HG02885 (cell line): ENCODE measurements around the gene GAGE13.
A peak's percentile ranks its signal among the peaks of the same experiment; 100 is the strongest.
"Not testable (repeated sequence)": the region's sequence is repeated elsewhere in the genome, so short reads cannot be mapped to it uniquely, and the experiment has no call there.

Source experiments
- ATAC-seq: cut with Tn5 transposase; IDR thresholded peaks from one replicate; pipeline ENCODE4 v1.9.1; 2021; ENCODE audit warnings: mild to moderate bottlenecking; ENCODE audit not compliant: unreplicated experiment, poor library complexity

The GAGE13 gene

GRCh38 chrX:49331282-49331681 is at the start of gene GAGE13:
GAGE13 (plus strand) TSS chrX:49331582; CDS start chrX:49332738, 1,156 bp downstream.
- ATAC-seq: not testable (repeated sequence)

GRCh38 chrX:49282647-49283011 is 48.8 kb upstream of the GAGE13 start:
- no peak for ATAC-seq

- no peak for ATAC-seq
Measured at GRCh38 chrX:49284212-49284611, 47.2 kb upstream of the GAGE13 start.

- ATAC-seq: no peak
Measured at GRCh38 chrX:49286136-49286535, 45.2 kb upstream of the GAGE13 start.

- no peak for ATAC-seq
Measured at GRCh38 chrX:49286581-49286980, 44.8 kb upstream of the GAGE13 start.

- ATAC-seq: no peak
Measured at GRCh38 chrX:49287665-49288064, 43.7 kb upstream of the GAGE13 start.

- no peak for ATAC-seq
Measured at GRCh38 chrX:49290215-49290614, 41.2 kb upstream of the GAGE13 start.

GRCh38 chrX:49291615-49292337 is 39.6 kb upstream of the GAGE13 start:
- peak; percentile 76 for ATAC-seq

GRCh38 chrX:49292400-49293362 is 38.7 kb upstream of the GAGE13 start:
- no peak for ATAC-seq

- not testable (repeated sequence) for ATAC-seq
Measured at GRCh38 chrX:49299293-49299692, 32.1 kb upstream of the GAGE13 start.

- ATAC-seq: no peak
Measured at GRCh38 chrX:49300703-49301102, 30.7 kb upstream of the GAGE13 start.

GRCh38 chrX:49303346-49303745 is 28.0 kb upstream of the GAGE13 start, which contains the start of gene GAGE10:
GAGE10 (plus strand) TSS chrX:49303646; CDS start chrX:49304860, 1,214 bp downstream.
- no peak for ATAC-seq

GRCh38 chrX:49307775-49308174 is 23.6 kb upstream of the GAGE13 start:
- not testable (repeated sequence) for ATAC-seq

GRCh38 chrX:49308604-49309269 is 22.6 kb upstream of the GAGE13 start:
- ATAC-seq: no peak

GRCh38 chrX:49309401-49309981 is 21.9 kb upstream of the GAGE13 start:
- no peak for ATAC-seq

GRCh38 chrX:49310371-49310770 is 21.0 kb upstream of the GAGE13 start:
- ATAC-seq: no peak

- ATAC-seq: no peak
Measured at GRCh38 chrX:49312176-49312575, 19.2 kb upstream of the GAGE13 start.

- no peak for ATAC-seq
Measured at GRCh38 chrX:49316085-49316484, 15.3 kb upstream of the GAGE13 start.

- not testable (repeated sequence) for ATAC-seq
Measured at GRCh38 chrX:49321737-49322136, 9.6 kb upstream of the GAGE13 start, which contains the start of gene GAGE12J. GAGE12J (plus strand) TSS chrX:49322037; CDS start chrX:49323194, 1,157 bp downstream.

- ATAC-seq: not testable (repeated sequence)
Measured at GRCh38 chrX:49322266-49322665, 9.1 kb upstream of the GAGE13 start.
